ENCODE measurements around the gene FADS2. TPM values are rescaled to one million over a fixed set of nuclear protein-coding genes. Genes with fewer than 3 reads are reported as not detected.

Gene FADS2
- total RNA-seq, 4 donors from 2014 or later: 2.8 to 9.3 (median 7.0) TPM

GRCh38 chr11:61794579-61794978, 33.5 kb upstream of the FADS2 start:
- WGBS, 2 donors: 86 to 90% methylated on average over 4 of the region's 4 CpGs
- no peak overlapping the region for H3K4me3 ChIP-seq (replicated peaks in 1 of 3)
- intact Hi-C loops (cut with DNase I): loop anchor here (5.0 kb wide), 1 partner anchor 313 kb away; no protein-coding TSS in a partner anchor
- no peak overlapping the region for H3K27ac ChIP-seq
- peaks cover 4 to 7% of the 10 kb centered on the region in 2 donors for H3K36me3 ChIP-seq
- H3K4me1 ChIP-seq: peaks cover 6 to 22% of the 10 kb centered on the region in 2 donors
- H3K9me3 ChIP-seq: no peaks in the 10 kb centered on the region
- DNase-seq: no peak
- TF ChIP-seq POLR2A (IDR thresholded peaks at IDR 0.05): no peak
- TF ChIP-seq, protein P1, sequence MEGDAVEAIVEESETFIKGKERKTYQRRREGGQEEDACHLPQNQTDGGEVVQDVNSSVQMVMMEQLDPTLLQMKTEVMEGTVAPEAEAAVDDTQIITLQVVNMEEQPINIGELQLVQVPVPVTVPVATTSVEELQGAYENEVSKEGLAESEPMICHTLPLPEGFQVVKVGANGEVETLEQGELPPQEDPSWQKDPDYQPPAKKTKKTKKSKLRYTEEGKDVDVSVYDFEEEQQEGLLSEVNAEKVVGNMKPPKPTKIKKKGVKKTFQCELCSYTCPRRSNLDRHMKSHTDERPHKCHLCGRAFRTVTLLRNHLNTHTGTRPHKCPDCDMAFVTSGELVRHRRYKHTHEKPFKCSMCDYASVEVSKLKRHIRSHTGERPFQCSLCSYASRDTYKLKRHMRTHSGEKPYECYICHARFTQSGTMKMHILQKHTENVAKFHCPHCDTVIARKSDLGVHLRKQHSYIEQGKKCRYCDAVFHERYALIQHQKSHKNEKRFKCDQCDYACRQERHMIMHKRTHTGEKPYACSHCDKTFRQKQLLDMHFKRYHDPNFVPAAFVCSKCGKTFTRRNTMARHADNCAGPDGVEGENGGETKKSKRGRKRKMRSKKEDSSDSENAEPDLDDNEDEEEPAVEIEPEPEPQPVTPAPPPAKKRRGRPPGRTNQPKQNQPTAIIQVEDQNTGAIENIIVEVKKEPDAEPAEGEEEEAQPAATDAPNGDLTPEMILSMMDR (IDR thresholded peaks at IDR 0.05): no peak
- no peaks in the 10 kb centered on the region for H3K27me3 ChIP-seq

DNA sequence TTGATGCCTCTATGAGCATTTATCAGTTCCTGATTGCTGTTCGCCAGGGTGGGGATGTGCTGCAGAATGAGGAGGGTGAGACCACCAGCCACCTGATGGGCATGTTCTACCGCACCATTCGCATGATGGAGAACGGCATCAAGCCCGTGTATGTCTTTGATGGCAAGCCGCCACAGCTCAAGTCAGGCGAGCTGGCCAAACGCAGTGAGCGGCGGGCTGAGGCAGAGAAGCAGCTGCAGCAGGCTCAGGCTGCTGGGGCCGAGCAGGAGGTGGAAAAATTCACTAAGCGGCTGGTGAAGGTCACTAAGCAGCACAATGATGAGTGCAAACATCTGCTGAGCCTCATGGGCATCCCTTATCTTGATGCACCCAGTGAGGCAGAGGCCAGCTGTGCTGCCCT, 32.6 kb upstream of the FADS2 start:
- H3K4me1 ChIP-seq: peaks cover 6 to 22% of the 10 kb centered on the region in 2 donors
- no peaks in the 10 kb centered on the region for H3K9me3 ChIP-seq
- no peaks in the 10 kb centered on the region for H3K36me3 ChIP-seq
- H3K4me3 ChIP-seq (replicated peaks in 1 of 3): no peak overlapping the region
- WGBS, 2 donors: 87 to 94% methylated on average over 9 to 12 of the region's 12 CpGs
- H3K27ac ChIP-seq: no peak overlapping the region
- TF ChIP-seq, protein P1 (IDR thresholded peaks at IDR 0.05): no peak
- no peak for TF ChIP-seq POLR2A (IDR thresholded peaks at IDR 0.05)
- intact Hi-C loops (cut with DNase I): loop anchor here (5.0 kb wide), 1 partner anchor 152 kb away; no protein-coding TSS in a partner anchor
- no peaks in the 10 kb centered on the region for H3K27me3 ChIP-seq
- DNase-seq: no peak

DNA sequence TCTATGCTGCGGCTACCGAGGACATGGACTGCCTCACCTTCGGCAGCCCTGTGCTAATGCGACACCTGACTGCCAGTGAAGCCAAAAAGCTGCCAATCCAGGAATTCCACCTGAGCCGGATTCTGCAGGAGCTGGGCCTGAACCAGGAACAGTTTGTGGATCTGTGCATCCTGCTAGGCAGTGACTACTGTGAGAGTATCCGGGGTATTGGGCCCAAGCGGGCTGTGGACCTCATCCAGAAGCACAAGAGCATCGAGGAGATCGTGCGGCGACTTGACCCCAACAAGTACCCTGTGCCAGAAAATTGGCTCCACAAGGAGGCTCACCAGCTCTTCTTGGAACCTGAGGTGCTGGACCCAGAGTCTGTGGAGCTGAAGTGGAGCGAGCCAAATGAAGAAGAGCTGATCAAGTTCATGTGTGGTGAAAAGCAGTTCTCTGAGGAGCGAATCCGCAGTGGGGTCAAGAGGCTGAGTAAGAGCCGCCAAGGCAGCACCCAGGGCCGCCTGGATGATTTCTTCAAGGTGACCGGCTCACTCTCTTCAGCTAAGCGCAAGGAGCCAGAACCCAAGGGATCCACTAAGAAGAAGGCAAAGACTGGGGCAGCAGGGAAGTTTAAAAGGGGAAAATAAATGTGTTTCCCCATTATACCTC, 32.1 kb upstream of the FADS2 start:
- Histone ChIP-seq H3K4me1 (peaks cover 6 to 21% of the 10 kb centered on the region in 2 donors), H3K9me3 (no peaks in the 10 kb centered on the region), H3K4me3 (replicated peaks in 1 of 3) (no peak overlapping the region), H3K27ac (no peak overlapping the region), H3K36me3 (no peaks in the 10 kb centered on the region), H3K27me3 (no peaks in the 10 kb centered on the region)
- no peak for DNase-seq
- intact Hi-C loops (cut with DNase I): loop anchor here (5.0 kb wide), 1 partner anchor 151 kb away; no protein-coding TSS in a partner anchor
- 93 to 95% methylated on average over 15 to 17 of the region's 18 CpGs for WGBS, 2 donors
- TF ChIP-seq, protein P1 (IDR thresholded peaks at IDR 0.05): no peak
- no peak for TF ChIP-seq POLR2A (IDR thresholded peaks at IDR 0.05)

DNA sequence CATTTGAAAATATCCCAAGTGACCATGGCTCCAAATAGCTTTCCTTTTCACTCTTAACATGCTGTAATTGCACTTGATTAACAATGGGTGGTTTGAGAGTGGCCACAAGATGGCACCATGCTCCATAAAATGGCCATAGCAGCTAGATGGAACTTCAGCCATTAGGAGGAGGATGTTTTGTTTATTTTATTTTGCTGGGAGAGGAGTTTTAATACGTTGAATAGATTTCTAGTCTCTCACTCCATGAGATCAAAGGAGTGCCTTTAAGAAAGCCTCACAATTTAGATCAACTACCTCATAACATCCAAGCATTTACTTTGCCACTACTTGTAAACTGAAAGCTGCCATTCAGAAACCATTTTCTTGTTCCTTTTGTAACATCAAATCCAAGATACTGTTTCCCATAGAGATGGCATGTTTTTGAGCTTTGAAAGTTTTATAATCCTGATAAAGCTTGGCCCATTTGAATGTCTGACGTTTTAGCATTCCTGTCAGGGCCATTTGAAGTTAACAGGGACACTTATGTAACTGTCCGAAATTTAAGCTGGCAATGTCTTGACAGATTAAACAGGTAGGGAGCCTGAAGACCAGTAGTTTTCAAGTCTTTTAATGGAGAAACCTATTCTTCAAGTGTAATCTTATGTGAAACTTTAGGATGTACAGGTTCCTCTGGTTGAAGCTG, 30.7 kb upstream of the FADS2 start:
- WGBS, 2 donors: 40 to 42% methylated on average over 3 of the region's 3 CpGs
- Histone ChIP-seq H3K4me3 (replicated peaks in 1 of 3) (no peak overlapping the region), H3K9me3 (no peaks in the 10 kb centered on the region), H3K27ac (no peak overlapping the region), H3K36me3 (no peaks in the 10 kb centered on the region), H3K27me3 (no peaks in the 10 kb centered on the region), H3K4me1 (peaks cover 6 to 11% of the 10 kb centered on the region in 2 donors)
- TF ChIP-seq, protein P1 (IDR thresholded peaks at IDR 0.05): peak in 5 of 6 experiments; percentile 57 to 96 (median 85)
- no peak for TF ChIP-seq POLR2A (IDR thresholded peaks at IDR 0.05)
- intact Hi-C loops (cut with DNase I): loop anchor here (5.0 kb wide), 1 partner anchor 150 kb away; no protein-coding TSS in a partner anchor
- peak; percentile 85 to 87 for DNase-seq
